GM04503 (cell line): ENCODE data around the gene UCK2.
"Not testable (repeated sequence)": the region's sequence is repeated elsewhere in the genome, so short reads cannot be mapped to it uniquely, and the experiment has no call there.

Source experiments
- DNase-seq: peaks from one replicate; pipeline ENCODE4 v3.0.0-alpha.2; 2012; ENCODE audit warnings: low read depth

Gene UCK2

GRCh38 chr1:165827268-165828102 is at the start of gene UCK2:
UCK2 (plus strand) TSS chr1:165827614; CDS start chr1:165827834, 220 bp downstream.
- DNase-seq: peak; percentile 27

- DNase-seq: not testable (repeated sequence)
These were observed 49.2 kb upstream of the UCK2 start for GRCh38 chr1:165778197-165778596.

GRCh38 chr1:165783519-165783918 is 43.9 kb upstream of the UCK2 start:
- DNase-seq: not testable (repeated sequence)

GRCh38 chr1:165787741-165788140 is 39.7 kb upstream of the UCK2 start:
- DNase-seq: no peak

GRCh38 chr1:165793951-165794350 is 33.5 kb upstream of the UCK2 start:
- no peak for DNase-seq

- DNase-seq: no peak
These were observed 31.5 kb upstream of the UCK2 start for GRCh38 chr1:165795894-165796293.

GRCh38 chr1:165799387-165799786 is 28.0 kb upstream of the UCK2 start:
- DNase-seq: no peak

GRCh38 chr1:165804513-165804912 is 22.9 kb upstream of the UCK2 start:
- not testable (repeated sequence) for DNase-seq

- DNase-seq: no peak
These were observed 19.8 kb upstream of the UCK2 start for GRCh38 chr1:165807613-165808012.

GRCh38 chr1:165815725-165816124 is 11.7 kb upstream of the UCK2 start:
- no peak for DNase-seq

- no peak for DNase-seq
These were observed 11.3 kb upstream of the UCK2 start for GRCh38 chr1:165816157-165816556.

GRCh38 chr1:165816826-165817497 is 10.5 kb upstream of the UCK2 start:
- DNase-seq: no peak

- no peak for DNase-seq
These were observed 3.7 kb upstream of the UCK2 start for GRCh38 chr1:165823552-165824268.

- no peak for DNase-seq
These were observed 3.2 kb upstream of the UCK2 start for GRCh38 chr1:165824269-165824643.

GRCh38 chr1:165826565-165827267 is 698 bp upstream of the UCK2 start:
- no peak for DNase-seq

GRCh38 chr1:165828103-165828668 is 772 bp downstream of the UCK2 start:
- DNase-seq: no peak

GRCh38 chr1:165828669-165829329 is 1.4 kb downstream of the UCK2 start:
- DNase-seq: peak; percentile 50

- no peak for DNase-seq
These were observed 2.5 kb downstream of the UCK2 start for GRCh38 chr1:165829888-165830287.

GRCh38 chr1:165831146-165831545 is 3.7 kb downstream of the UCK2 start:
- no peak for DNase-seq

GRCh38 chr1:165832902-165833301 is 5.5 kb downstream of the UCK2 start:
- DNase-seq: no peak

- DNase-seq: no peak
These were observed 5.9 kb downstream of the UCK2 start for GRCh38 chr1:165833358-165833757.
